Fibroblast of skin of scalp (primary cell): Measurements from ENCODE around the gene RNF187. TPM values are rescaled to one million over a fixed set of nuclear protein-coding genes. Genes with fewer than 3 reads are reported as not detected.

Source experiments
- DNase-seq: peaks from one replicate; pipeline ENCODE4 v3.0.0-alpha.2; 2013
- polyA plus RNA-seq, 2 experiments: library from polyadenylated mRNA; unstranded; fragments of 120-200 nt; gene quantifications; one replicate each; pipeline ENCODE4 v1.2.1, GENCODE V29; 2013; ENCODE audit not compliant: insufficient read length in 2 of 2

RNF187 gene
- 138 TPM for polyA plus RNA-seq (2013, experiment 1 of 2; ENCODE audit: insufficient read length)
- polyA plus RNA-seq (2013, experiment 2 of 2; ENCODE audit: insufficient read length): 132 TPM

DNA sequence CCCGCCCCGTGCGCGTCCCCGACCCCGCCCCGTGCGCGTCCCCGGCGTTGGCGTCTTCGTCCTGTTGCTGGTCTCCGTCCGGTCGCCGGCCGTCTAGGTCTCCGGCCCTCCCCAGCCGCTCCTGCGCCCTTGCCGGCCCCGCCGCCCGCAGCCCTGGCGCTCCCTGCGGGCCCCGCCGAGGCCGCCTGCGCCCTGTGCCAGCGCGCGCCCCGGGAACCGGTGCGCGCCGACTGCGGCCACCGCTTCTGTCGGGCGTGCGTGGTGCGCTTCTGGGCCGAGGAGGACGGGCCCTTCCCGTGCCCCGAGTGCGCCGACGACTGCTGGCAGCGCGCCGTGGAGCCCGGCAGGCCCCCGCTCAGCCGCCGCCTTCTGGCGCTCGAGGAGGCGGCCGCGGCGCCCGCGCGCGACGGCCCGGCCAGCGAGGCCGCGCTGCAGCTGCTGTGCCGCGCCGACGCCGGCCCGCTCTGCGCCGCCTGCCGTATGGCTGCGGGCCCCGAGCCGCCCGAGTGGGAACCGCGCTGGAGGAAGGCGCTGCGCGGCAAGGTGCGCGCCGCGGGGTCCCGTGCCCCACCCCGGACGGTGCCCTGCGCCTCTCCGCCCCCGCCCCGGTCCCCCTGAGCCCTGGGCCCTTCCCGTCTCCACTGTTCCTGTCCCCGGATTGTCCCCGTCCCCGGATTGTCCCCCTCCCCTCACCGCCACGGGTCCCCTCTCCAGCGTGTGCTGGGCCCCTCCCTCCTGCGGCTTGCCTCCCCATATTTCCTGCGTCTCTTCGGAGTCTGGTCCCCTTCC is at the start of gene RNF187:
TSS of gene RNF187 (plus strand) at position 47 of the 789 bp plus-strand sequence.
- DNase-seq: peak; percentile 43

DNA sequence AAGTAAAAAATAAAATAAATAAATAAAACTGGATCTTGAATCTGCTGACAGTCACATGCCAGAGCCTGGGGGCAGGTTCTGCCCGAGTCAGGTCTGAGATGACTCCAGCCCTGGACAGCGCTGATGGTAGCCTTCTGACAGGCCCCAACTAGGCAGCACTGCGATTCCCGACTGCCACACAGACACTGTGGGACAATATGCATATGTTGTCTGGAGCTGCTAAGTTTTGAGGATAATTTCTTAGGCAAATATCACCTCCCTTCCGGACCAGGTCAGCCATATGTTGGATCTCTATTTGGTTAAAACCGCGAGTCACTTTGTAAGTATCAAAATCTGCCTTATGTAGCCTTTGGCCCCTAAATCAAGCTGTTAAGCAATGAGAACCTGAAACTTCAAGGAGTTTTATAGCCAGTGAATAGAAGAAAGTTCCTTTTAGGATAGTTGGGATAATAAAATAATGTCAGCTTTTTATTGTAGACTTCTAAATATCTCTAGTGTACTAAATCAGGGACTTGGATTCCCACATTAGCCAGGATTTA is 49.7 kb upstream of the RNF187 start:
- DNase-seq: no peak

DNA sequence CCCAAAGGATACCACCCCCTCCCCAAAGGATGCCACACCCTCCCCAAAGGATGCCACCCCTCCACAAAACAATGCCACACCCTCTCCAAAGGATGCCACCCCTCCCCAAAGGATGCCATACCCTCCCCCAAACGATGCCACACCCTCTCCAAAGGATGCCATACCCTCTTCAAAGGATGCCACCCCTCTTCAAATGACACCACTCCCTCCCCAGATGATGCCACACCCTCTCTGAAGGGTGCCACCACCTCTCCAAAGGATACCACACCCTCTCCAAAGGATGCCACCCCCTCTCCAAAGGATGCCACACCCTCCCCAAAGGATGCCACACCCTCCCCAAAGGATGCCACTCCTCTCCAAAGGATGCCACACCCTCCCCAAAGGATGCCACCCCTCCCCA is 48.9 kb upstream of the RNF187 start:
- no peak for DNase-seq

DNA sequence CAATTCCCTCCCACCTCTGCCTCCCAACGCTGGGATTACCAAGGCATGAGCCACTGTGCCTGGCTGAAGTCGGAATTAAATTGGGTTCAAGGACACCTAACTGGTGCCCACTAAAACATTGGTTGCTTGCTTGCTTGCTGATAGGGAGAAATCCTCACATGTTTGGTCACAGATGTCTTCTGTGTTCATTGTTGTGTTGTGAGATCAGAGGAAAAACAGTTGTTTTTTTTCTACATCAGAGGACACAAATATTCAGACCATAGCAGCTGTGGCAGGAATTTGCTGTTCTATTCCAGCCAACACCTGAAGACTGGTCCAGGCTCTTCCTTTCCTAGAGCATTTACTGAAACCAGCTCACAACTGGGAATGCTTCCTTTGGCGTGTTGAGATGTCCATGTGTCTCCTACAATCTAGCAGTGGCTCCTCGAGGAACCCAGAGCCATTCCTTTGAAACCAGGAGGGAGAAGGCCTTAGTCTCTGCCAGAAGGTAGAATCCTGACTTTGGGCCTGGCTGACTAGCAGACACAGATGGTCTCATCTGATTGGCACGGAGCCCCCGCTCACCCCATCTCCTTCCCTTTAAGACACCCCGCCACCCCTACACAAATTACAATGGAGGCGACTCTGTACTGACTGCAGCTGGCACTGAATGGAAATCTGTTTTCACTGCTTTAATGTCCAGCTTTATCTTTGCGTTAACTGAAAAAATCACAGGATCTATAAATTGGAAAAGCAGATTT is 46.3 kb upstream of the RNF187 start:
- DNase-seq: no peak

DNA sequence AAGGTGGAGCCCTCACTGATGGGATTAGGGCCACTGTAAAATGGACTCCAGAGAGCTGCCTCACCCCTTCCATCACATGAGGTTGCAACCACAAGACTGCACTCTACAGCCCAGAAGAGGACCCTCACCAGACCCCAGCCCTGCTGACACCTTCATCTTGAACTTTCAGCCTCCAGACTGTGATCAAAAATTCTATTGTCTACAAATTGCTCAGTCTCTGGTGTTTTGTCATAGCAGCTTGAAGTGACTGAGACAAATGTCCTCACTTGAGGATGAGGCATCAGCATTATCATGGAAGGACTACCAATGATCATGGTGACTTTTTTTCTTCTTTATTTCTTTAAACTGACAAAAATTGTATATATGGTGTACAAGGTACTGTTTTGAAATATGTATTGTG is 43.8 kb upstream of the RNF187 start:
- no peak for DNase-seq

DNA sequence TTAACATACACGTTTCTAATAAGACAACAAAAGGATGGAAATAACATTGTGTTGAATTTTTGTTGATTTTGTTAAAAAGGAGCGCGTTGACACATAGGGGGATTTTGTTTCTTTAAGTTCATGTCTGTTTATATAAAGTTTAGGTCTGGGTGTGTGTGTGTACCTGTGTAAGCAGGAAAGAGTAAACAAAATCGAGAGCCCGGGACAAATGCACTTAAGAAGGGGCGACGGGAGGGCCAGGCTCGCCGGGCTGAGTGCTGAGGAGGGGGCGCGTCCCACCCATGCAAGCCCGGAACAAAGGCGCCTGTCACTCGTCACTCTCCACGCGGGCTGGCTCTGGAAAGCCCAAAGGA is 41.7 kb upstream of the RNF187 start:
- no peak for DNase-seq

DNA sequence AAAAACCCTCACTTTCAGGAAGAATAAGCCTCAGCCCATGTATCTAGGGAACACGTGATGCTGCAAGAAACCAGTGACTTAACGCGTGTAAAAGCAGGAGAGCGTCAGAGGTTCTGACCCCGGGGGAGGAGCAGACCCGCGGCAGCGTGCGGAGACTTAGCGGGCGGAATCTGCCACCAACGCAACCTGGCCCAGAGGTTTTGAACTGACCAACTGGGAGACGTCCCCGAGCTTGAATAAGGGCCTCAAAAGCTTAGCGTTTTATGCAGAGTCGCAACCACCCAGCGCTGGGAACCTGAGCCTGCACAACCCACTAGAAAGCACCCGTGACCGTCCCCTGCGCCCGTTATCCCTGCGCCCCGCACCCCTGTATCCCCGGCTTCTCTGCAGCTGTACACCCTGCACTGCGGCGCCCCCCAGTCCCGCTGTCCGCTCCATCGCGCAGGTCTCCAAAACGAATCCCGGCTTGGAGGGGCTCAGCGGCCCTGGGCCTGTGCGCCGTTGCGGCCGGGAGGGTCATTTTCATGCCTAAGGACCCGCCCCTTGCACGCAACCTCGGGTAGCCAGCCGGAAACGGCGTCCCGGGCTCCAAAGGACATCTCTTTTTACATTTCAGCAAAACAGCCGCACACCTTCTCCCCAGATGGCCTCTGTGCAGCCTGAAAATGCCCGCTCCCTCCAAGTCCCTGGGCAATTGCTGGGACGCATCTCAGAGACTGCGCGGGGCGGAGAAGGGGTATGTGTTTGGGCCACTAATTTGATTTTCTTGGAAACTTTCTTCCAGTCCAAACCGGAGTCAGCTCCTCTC is 41.1 kb upstream of the RNF187 start:
- DNase-seq: peak; percentile 13

DNA sequence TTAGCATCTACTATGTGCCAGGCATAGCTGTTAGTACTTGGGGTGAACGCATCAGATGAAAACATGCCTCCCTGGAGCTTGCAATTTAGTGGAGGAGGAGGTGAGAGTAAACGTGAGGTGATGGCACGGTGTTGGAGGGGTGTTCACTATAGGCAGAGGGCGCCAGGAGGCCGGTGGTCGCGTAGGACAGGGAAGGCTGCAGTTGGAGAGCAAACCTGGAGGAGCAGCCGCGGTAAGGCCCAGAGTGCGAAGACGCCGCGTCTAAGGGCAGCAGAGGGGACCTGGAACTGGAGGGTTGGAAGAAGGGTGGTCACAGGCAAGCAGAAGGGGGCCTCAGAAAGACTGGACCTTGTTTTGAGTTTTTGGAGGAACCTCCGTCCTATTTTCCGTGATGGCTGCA is 40.3 kb upstream of the RNF187 start:
- DNase-seq: no peak

DNA sequence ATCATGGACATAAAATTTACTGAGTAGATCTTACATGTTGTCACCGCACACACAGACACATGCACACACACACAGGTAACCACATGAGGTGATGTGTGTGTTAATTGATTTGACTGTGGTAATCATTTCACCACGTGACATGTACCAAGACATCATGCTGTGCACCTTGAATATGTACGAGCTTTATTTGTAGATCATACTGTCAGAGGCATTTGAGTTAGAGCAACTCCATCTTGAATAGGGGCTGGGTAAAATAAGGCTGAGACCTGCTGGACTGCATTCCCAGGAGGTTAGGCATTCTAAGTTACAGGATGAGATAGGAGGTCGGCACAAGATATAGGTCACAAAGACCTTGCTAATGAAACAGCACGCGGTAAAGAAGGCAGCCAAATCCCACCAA is 38.8 kb upstream of the RNF187 start:
- DNase-seq: no peak

DNA sequence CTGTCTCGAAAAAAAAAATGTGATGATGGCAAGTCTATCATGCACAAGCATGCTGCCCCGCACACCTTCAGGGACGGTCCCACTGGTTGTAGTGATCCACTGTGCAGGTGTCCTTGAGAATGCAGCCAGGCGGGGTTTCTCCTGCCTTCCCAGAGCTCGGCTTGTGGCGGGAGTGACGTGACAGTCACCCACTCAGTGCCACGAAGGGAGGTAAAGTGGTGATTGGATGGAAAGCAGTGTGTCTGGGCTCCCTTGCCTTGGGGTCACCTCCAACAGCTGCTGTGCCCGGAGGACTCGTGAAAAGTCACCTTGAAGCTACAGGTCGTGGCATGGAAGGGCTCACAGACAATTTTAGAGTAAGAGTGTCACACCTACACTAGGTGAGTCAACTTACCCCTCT is 37.0 kb upstream of the RNF187 start:
- no peak for DNase-seq

DNA sequence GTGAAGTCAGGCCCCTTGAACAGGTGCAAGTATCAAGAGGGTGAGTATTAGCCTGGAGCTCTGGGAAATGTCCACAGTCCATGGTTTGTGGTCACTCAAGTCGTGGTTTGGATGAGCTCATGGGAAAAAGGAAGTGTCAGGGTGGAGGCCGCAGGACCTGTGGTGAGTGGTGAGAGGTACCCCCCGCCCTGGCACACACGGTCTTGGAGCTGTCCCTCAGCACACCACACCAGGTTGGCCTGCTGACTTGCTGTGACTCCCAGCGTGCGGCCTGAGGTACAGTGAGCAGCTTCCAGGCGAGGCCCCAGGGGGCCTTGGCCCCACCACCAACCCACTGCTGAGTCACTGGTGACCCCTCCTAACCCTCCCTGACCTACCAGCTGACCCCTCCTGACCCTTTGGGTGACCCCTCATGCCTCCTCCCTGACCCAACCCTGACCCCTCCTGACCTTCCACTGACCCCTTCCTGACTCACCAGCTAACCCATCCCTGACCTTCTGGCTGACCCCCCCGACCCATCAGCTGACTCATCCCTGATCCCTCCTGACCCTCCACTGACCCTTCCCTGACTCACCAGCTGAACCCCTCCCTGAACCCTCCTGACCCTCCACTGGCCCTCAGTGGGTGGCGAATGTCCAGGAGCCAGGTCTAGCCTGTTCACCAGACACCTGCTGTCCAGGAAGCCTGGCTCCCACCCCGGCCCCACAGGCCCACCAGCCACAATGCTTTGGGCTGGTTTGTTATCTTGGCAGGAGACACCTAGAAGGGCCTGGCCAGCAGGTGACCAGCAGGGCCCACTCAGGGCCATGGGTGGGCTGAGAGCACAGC is 34.8 kb upstream of the RNF187 start:
- DNase-seq: no peak

DNA sequence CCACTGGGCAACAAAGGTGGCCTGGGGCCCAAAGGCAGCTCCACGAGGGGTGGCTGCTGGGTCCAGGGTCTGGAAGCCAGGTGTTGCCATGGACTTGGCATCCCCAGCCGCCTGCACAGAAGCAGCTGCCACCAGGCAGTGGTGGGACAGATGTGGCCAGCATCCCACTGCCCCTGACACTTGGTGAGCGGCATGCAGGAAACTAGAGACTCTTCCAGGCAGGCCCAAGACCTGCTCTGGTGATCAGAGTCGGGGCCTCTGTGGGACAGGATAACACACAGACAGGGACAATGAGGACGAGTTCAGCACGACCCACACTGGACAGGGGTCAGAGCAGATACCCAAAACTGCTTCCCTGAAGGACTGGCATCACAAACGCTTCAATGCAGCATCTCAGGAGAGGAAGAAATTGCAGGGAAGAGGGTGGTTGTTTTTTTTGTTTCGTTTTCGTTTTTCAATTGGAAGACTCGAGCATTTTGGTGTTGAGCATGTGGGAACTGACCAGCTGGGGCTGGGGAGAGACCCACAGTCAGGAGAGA is 34.1 kb upstream of the RNF187 start:
- no peak for DNase-seq

DNA sequence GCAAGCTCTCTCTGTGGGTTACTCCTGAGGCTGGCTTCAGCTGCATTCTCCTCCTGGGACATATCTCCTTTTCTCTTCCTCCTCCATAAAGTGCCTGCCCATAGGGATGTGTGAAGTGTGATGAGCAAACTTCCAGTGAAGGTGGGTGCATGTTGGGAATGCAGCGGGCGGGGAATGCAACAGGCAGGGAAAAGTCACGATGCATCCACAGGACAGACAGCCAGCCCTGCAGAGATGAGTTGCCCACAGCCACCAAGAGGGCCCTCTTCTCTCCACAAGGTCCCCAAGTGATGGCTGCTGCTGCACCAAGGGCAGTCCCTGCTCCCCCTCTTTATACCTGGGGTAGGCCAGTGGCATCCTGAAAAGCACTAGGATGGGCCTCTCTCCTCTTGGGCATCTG is 33.6 kb upstream of the RNF187 start:
- no peak for DNase-seq

DNA sequence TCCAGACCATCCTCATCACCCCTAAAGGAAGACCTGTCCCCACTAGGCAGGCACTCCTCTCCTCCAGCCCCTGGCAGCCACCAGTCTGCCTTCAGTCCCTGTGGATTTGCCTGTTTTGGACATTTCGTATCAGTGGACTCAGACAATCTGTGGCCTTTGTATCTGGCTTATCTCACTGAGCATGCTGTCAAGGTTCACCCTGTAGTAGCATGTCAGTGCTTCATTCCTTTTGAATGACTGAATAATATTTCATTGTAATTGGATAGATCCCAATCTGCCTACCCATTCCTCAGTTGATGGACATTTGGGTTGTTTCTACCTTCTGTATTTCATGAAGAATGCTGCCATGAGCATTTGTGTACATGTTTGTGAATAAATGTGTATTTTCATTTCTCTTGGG is 32.9 kb upstream of the RNF187 start:
- DNase-seq: no peak

DNA sequence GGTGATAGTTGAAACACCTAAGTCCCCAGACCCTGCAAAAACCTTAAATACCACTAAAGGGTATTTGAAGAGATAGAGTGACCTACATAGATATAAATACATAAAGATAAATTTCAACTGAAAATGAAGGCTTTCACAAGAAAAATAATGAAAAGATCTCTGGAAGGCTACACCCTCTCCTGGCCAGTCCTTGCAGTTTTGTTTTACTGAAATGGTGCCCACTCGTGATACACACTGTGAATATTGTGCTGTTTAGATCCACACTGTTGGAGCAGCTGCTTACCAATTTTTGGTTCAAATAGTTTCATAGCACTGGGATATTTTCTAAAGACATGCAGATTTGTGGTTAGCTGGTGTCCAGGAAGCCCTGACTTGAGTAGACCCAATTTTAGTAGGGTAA is 31.5 kb upstream of the RNF187 start:
- no peak for DNase-seq

DNA sequence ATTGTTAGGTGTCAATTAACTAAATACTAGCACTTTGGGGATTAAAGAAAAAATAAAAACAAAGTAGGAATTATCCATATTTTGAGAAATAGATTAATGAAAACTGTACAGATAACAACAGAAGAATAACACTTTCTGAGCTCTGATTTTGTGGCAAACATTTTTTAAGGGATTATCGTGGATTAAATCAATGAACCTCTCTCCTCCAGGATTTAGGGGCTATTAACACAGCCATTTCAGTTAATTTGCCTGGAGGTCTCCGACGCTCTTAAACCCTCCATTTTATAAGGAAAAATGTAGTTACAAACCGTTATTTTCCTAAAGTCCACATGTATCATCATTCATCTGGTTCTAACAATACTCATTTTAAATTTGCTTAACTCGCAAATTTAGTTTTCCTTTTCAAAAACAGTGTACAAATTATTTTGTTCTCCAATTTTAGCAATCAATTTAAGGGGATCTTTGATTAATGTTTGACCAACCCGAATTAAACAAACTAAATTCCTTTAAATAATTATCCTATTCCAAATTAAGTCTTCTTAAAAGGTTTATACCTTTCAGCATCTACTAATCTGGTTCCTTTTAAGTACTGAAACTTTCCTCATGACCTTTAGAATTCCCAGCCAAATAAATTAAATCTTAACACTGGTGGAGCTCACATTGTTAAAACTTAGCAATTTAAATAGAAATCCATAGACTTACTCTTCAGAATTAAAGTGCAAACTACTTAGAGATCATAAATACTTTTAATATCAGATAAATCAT is 30.7 kb upstream of the RNF187 start:
- no peak for DNase-seq

DNA sequence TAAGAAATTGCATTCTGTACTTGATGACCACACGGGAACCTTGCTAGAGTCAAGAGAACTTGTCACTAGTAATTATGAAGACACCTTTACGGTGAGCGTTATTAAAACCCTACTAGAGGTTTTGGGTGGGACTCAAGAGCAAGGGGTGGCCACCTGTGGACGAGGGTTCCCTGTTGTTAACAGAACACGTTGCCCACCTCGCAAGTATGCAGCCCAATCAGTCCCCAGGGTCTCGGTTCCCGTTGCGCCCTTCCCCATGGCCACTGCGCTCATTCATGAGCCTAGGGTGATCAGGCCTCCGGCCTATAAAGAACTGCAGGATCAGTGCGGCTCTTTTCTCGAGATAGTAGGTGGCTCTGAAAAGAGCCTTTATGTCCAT is 30.2 kb upstream of the RNF187 start:
- DNase-seq: no peak

DNA sequence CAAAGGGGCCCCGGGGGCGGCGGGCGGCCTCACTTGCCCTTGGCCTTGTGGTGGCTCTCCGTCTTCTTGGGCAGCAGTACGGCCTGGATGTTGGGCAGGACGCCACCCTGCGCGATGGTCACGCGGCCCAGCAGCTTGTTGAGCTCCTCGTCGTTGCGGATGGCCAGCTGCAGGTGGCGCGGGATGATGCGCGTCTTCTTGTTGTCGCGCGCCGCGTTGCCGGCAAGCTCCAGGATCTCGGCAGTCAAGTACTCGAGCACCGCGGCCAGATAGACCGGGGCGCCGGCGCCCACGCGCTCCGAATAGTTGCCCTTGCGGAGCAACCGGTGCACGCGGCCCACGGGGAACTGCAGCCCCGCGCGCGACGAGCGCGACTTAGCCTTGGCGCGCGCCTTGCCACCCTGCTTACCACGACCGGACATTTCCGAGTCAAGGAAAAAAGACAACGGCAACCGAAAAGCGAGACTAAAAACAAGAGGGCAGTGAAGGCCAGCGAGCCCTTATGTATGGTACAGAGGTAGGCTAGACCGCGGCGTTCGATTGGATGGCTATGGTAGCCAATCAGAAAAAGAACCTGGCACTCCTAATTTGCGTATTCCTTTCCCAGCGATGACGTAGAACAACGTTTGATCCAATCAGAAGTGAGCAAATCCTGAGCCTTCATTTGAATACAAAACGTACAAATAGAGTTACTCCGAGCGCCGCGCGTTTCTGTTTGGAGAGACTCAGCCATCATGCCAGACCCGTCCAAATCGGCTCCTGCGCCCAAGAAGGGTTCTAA is 29.6 kb upstream of the RNF187 start:
- peak; percentile 98 for DNase-seq

DNA sequence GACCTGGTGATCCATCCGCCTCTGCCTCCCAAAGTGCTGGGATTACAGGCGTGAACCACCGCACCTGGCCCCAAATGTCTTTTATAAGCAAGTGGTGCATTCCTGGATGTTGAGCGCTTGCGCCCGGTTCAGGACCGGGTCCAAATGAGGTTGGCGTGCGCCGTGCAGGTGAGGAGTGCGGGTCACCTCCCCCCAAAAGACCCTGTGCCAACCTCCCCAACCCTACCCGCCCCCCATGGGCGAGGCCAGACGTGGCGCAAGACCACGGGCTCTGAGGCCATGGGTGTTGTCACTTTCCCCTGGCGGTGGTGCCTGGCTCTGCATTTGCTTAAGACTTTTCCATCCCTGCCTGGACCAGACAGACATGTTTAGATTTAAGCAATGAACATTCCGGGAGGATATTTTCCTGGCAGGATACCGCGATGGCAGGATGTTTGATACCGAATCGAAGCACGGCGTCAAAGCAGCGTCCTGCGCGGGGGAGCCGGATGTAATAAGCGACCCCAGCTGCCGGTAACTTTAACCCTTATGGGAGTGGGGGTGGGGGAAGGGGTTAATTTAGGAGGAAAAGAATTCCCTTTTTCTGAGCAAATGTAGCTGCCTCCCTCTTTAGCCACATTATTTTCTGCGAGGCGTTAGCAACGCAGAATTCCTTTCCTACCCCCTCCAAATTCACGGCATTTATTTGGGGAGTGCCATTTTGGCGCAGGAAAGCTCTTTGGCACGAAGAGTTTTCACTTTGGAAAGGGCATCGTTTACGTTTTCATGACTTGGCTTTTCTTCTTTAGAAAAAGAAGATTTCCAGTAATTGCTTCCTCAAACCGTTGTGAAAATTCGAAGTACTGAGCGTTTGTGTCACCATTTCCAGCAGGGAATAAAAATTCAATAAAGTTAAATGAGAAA is 27.8 kb upstream of the RNF187 start:
- peak; percentile 78 for DNase-seq
